HCT116 (cell line): ENCODE data around the gene CDR2L.
"Not testable (repeated sequence)": the region's sequence is repeated elsewhere in the genome, so short reads cannot be mapped to it uniquely, and the experiment has no call there.

Experiments
- ATF3 ChIP-seq: IDR thresholded peaks from 2 replicates; pipeline ENCODE4 v1.6.1; 2012
- CBX3 ChIP-seq: IDR thresholded peaks from 2 replicates; pipeline ENCODE4 v1.6.1; 2012; ENCODE audit warnings: low read depth
- CEBPB ChIP-seq: IDR thresholded peaks from 2 replicates; pipeline ENCODE4 v1.6.1; 2012; ENCODE audit warnings: low read depth
- CTCF ChIP-seq, 3 experiments: fragments of 200-600 bp in 1 of 3; sonication (generic) in 1 of 3; IDR thresholded peaks in 2 of 3; conservative IDR thresholded peaks in 1 of 3; 2 replicates each; pipeline ENCODE4 v1.5.1; 2012 to 2017; ENCODE audit warnings: low read depth in 2 of 3, low read length in 2 of 3, antibody characterized with exemption in 1 of 3, borderline replicate concordance in 1 of 3, control low read depth in 1 of 3, mild to moderate bottlenecking in 1 of 3, mixed read lengths in 1 of 3, mixed run types in 1 of 3, moderate library complexity in 1 of 3; ENCODE audit not compliant: insufficient read depth in 1 of 3
- EZH2 ChIP-seq: fragments of 200-600 bp; sonication (generic); IDR thresholded peaks from 2 replicates; pipeline ENCODE4 v1.6.1; 2017; ENCODE audit warnings: antibody characterized with exemption, mixed run types
- EZH2phosphoT487 ChIP-seq: fragments of 200-600 bp; IDR thresholded peaks from 2 replicates; pipeline ENCODE4 v1.6.1; 2018; ENCODE audit warnings: antibody characterized with exemption, borderline replicate concordance
- MAX ChIP-seq: IDR thresholded peaks from 2 replicates; pipeline ENCODE4 v1.6.1; 2012
- RAD21 ChIP-seq: IDR thresholded peaks from 2 replicates; pipeline ENCODE4 v1.6.1; 2012; ENCODE audit warnings: low read depth, mild to moderate bottlenecking
- YY1 ChIP-seq: IDR thresholded peaks from 2 replicates; pipeline ENCODE4 v1.6.1; 2011; ENCODE audit warnings: low read length, low read depth, moderate library complexity, mild to moderate bottlenecking; ENCODE audit not compliant: insufficient replicate concordance; ENCODE audit errors: extremely low read depth
- ZFX ChIP-seq: fragments of 450-650 bp; IDR thresholded peaks from 2 replicates; pipeline ENCODE4 v1.6.1; 2017

GRCh38 chr17:75006084-75006483, 18.7 kb downstream of the CDR2L start:
- TF ChIP-seq ATF3; CBX3; CTCF (IDR thresholded peaks at IDR 0.05 in 2 of 3, conservative IDR thresholded peaks at IDR 0.05 in 1 of 3; ENCODE audit: borderline replicate concordance in 1 of 3, insufficient read depth in 1 of 3, low read depth in 2 of 3, low read length in 2 of 3); ZFX; EZH2phosphoT487; EZH2; CEBPB; YY1; RAD21; MAX: not testable (repeated sequence)
